Cardiac fibroblast (primary cell): ENCODE results near the gene PYDC2.

ENCODE experiments used
- DNase-seq, 2 donors: peaks; one replicate each; pipeline versions ENCODE4 v3.0.0 to v3.0.0-alpha.2; 2010; ENCODE audit warnings: low read depth in 2 of 2
- H3K4me3 ChIP-seq, 2 donors: replicated peaks in 1 of 2; 1 replicate in 1 of 2; 2 replicates in 1 of 2; pipeline ENCODE4 v1.5.1; 2011; ENCODE audit warnings: low read depth in 2 of 2, low read length in 2 of 2, mild to moderate bottlenecking in 2 of 2, moderate library complexity in 1 of 2
- CTCF ChIP-seq: IDR thresholded peaks from one replicate; pipeline ENCODE4 v1.5.1; 2011; ENCODE audit warnings: low read depth, mild to moderate bottlenecking, low read length, inconsistent platforms

The PYDC2 gene

GRCh38 chr3:191509078-191509477 is 48.1 kb downstream of the PYDC2 start:
- no peak overlapping the region for H3K4me3 ChIP-seq
- TF ChIP-seq CTCF = no peak
- DNase-seq = no peak
